Fibroblast of the conjunctiva (primary cell): ENCODE data around the gene MARK2.

Experiments
- DNase-seq: peaks from one replicate; pipeline ENCODE4 v3.0.0-alpha.2; 2010; ENCODE audit warnings: low read depth

The MARK2 gene

GRCh38 chr11:63882555-63883242 is 43.8 kb downstream of the MARK2 start:
- no peak for DNase-seq

GRCh38 chr11:63883791-63884190 is 44.9 kb downstream of the MARK2 start:
- no peak for DNase-seq

- DNase-seq: no peak
Observed at GRCh38 chr11:63884196-63884932, 45.5 kb downstream of the MARK2 start.

DNA sequence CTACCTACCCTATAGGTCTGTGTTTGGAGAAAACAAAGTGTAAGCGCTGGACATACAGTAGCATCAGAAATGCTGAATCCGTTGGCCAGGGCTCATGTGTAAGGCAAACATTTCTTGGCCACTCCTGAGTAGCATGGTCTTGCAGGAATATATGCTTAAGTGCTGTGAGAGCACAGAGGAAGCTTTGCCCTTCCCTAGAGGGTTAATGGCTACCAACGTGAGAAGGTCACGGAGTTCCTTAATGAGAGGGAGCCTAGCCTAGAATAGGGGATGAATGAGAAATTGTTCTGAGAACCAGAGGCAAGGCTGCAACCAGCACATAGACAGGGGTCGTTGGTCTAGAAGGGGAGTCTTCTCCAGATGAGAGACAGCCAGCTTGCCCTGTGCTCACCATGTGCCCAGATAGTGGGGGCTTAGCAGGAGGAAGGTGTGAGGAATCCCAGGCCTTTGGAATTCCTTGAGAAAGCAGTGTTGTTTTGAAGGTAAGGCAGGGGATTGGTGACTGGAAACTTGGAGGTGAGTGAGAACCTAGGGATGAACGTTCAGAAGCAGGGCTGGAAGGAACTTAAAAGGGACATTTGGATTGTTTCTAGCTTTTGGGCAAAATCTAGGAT is 48.6 kb downstream of the MARK2 start:
- DNase-seq: no peak

DNA sequence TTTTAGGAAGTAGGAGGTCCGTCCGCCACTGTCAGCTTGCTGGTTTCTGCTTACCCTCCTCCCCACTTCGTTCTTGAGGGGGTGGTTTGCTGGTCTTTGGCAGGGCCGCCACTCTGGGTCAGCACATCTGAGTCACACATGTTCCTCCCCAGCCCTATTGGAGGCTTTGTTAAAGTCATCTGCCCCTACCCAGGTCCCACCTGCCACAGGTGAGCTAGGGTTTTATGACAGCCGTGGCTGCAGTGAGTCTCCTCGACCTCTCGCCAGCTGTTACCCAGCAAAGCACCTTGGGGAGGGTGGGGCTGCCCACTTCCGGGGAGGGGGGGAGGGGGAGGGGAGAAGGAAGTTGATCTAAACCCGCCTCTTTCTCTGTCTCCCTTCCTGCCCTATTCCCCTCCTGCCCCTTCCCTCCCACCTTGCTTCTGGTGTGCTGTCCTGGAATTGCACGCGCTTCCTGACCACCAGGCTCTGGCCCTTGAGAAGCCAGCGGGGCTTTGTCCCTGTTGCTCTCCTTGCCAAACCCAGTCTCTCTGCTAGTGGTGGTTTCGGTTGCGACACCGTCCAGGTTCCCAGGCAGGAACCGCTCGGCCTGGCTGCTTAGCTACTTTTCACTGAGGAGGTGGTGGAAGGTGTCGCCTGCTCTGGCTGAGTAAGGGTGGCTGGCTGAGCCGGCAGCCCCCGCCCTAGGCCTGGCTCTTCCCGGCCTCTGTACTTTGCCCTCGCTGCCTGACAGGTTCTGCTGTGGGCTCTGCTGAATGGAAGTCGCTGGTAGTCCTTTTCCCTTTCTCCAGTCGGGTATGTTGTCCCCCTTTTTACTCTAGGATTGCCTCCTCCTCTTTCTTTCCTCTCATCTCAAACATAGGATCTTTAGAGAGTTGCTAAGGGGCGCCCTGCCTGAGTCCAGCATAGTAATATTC is 49.5 kb downstream of the MARK2 start:
- DNase-seq: no peak

DNA sequence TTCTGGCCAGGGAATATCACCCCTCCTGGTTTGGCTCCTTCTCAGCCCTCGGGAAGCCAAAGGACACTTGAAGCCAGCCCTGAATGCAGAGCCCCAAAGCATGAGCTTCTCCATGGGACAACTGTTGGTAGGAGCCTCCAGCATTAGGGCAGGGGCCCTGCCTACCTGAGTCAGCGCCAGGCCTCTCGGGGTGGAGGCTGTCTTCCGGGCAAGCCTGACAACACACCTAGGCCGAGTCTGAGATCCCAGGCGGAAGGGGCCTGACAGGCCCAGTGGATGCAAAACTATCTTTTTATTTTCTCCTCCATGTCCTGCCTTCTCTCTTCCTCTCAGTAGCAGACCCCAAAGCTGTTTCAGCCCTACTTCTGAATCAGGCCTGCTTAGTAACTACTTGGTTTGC is 50.4 kb downstream of the MARK2 start:
- no peak for DNase-seq

- no peak for DNase-seq
Observed at GRCh38 chr11:63890368-63890767, 51.5 kb downstream of the MARK2 start.

DNA sequence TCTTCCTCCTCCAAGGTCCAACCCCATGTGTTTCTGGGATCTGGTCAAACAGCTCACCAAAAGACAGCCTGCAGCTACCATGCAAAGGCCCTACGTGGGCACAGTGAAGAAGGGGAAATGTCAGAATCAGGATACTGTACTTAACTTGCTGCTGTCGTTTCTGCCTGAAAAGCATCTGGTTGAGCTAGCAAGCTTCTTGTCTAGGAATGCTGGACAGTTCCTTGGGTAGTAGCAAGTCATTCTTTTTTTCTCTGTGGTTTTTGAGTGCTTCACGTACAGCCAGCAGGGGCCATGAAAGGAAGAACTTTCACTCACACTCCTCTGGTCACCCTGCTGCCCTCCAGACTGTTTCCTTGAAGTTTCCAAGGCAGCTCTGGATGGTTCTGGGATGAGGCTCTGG is 53.3 kb downstream of the MARK2 start:
- no peak for DNase-seq

DNA sequence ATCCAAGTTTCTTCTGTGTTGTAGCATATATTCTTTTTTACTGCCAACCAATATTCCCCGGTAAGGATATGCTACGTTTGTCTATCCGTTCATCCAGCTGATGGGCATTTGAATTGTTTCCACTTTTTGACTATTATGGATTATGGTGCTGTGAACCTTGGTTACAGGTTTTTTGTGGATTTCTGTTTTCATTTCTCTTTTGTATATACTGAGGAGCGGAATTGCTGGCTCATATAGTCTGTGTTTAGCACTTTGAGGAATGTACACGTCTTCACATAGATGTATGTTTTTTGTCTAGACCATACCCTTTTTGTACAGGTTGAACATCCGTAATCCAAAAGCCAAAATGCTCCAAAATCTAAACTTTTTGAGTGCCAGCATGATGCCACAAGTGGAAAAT is 54.4 kb downstream of the MARK2 start:
- no peak for DNase-seq

DNA sequence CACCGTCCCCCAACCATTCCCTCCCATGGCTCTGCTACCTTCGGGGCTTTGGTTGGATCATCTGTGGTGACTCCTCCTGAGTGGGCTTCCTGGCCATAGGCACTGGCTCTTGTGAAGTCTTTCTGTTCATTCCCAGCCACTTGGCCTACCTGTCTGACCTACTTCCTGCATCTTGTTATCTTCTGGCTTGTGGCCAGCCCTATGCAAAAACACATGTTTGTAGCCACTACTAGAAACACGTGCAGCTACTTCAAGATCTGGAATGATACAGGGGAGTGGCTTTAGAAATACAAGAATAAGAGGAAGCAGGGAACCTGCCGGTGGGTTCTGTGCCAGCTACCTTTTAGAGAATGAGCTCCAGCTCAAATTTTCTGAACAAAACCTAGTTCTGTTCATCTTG is 57.2 kb downstream of the MARK2 start:
- no peak for DNase-seq

- DNase-seq: no peak
Observed at GRCh38 chr11:63897459-63898146, 58.7 kb downstream of the MARK2 start.

- DNase-seq: no peak
Observed at GRCh38 chr11:63901660-63902059, 62.8 kb downstream of the MARK2 start.

DNA sequence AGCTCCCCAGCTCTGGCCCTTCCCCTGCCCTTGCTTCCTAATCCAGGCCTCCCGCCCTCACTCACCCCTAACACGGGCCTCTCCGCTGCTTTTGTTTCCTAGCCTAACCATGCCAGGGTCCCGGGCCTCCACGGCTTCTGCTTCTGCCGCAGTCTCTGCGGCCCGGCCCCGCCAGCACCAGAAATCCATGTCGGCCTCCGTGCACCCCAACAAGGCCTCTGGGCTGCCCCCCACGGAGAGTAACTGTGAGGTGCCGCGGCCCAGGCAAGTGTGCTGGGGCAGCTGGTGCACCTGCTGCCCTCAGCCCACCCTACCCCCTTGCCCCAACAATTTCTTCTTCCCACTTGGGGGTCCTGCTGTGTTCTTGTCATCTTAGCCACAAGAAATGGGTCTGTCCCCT is 65.0 kb downstream of the MARK2 start:
- no peak for DNase-seq

DNA sequence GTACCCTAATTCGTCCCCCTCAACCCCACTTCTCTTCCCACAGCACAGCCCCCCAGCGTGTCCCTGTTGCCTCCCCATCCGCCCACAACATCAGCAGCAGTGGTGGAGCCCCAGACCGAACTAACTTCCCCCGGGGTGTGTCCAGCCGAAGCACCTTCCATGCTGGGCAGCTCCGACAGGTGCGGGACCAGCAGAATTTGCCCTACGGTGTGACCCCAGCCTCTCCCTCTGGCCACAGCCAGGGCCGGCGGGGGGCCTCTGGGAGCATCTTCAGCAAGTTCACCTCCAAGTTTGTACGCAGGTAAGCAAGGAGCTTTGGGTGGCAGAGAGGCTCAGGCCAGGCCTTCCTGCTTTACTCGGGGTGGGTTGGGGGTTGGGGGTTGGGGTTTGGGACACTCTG is 65.8 kb downstream of the MARK2 start:
- no peak for DNase-seq

GRCh38 chr11:63905179-63905578 is 66.3 kb downstream of the MARK2 start:
- DNase-seq: no peak

GRCh38 chr11:63906087-63906486 is 67.2 kb downstream of the MARK2 start:
- no peak for DNase-seq

DNA sequence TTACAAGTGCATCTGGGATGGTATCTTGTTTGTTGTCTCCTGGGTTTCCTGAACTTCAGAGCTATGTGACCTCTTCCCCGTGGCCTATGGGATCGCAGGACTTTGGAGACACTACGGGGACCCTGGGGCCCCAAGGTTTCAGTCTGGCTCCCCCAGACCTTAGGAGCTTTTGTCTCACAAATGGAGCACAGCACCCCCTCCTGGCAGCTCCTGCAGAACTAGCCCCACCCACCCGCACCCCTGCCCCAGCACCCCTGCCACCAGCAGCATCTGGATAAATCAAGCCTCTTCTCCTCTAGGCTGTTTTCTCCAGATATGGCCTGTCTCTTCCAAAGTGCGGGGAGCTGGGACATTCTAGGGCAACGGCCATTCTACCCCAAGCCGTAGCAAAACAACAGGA is 67.7 kb downstream of the MARK2 start:
- no peak for DNase-seq

GRCh38 chr11:63907063-63907462 is 68.2 kb downstream of the MARK2 start:
- no peak for DNase-seq

DNA sequence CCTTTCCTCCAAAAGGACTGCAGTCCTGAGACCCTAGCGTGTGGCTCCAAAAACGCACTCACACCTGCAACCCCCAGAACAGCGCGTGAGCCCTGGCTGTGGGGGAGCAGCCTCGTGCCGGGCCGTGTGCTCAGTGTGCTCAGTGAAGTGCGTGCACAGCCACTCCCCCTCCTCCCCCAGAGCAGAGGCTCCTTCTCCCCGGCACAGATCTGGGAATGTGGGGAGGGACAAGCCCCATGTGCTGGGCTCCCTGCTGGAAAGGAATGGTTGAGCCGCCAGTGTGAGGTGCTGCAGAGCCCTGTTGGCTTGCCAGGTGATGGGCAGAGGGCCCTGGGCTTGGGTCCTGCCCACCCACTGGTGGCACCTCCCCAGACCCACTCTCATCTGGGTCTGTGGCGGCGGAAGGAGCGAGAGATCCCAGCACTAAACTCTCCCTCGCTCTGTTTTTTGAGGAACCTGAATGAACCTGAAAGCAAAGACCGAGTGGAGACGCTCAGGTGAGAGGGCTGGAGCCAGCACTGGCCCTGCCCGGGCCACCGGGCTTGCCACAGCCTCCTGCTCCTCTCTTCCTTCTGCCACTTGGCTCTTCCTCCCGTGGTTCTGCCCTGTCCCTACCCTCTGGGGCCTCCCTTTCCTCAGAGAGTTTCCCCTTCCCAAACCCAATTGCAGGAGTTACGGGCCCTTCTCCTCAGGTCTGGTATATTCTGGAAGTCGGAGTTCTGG is 69.1 kb downstream of the MARK2 start:
- no peak for DNase-seq

- no peak for DNase-seq
Observed at GRCh38 chr11:63908631-63909401, 69.9 kb downstream of the MARK2 start.
